Iris pigment epithelial cell (primary cell): ENCODE results near the gene ZNF101.
A peak's percentile ranks its signal among the peaks of the same experiment; 100 is the strongest.
"Not testable (repeated sequence)": the region's sequence is repeated elsewhere in the genome, so short reads cannot be mapped to it uniquely, and the experiment has no call there.

Experiments used
- DNase-seq: peaks from one replicate; pipeline ENCODE4 v3.0.0-alpha.2; 2011; ENCODE audit warnings: low read depth

ZNF101 gene

DNA sequence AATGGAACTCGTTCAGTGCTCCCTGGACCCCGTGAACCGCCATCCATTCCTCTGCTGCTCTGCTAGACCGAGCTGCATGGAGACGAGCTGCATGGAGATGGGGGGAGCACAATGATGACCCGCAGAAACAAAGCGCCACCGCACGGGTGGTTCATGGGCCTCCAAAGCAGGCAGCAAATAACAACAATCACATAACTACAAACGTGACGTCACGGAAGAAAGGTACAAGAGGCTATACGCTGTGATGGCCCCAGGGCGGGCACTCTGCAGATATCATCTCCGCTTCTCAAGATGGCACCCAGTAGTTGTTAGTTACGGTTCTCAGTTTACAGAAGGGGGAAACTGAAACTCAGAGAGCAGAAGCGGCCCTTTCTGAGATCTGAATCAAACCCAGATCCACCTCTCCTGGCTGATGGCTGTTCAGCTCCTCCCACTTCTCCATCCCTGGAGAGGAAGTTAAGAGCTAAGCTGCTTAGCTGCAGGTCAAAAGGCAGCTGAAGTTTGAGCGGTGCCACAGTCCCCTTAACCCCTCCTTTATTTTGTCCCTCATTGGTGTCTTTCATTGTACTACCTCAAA lies 6.9 kb upstream of the ZNF101 start:
- DNase-seq: peak; percentile 49

DNA sequence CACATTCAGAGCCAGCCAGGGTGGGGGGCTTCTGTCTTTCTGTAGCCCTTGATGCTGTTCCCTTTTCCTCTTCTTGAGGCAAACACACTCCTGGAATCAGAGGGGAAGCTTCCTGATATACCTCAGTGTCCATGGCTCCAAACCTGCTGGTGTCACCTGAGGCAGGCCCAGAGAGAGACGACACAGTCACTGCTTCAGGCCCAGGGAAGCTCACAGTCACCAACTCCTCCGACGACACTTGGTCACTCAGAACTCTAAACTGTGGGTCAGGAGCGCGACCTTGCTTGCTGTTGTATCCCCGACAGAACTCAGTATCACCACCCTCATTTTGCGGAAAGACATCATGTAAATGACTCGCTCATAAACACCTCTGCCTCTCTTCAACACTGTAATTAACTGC lies 6.3 kb upstream of the ZNF101 start:
- DNase-seq: no peak

DNA sequence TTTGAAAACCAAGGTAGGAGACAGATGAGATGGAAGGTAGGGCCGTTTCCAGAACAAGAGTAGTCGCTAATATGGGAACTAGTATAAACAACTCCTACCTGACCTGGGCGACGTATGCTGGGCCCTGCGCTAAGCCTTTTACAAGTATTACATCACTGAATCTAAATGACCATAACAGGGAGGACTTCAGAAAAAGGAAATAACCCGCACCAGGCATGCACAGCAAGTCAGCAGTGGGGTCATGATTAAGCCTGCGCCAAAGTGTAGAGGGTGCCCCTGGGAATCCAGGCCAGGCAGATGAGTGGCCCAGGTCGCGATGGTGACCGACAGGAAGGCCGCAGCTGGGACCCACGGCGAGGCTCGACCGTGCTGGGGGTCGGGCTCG lies 5.8 kb upstream of the ZNF101 start:
- DNase-seq: peak; percentile 40

DNA sequence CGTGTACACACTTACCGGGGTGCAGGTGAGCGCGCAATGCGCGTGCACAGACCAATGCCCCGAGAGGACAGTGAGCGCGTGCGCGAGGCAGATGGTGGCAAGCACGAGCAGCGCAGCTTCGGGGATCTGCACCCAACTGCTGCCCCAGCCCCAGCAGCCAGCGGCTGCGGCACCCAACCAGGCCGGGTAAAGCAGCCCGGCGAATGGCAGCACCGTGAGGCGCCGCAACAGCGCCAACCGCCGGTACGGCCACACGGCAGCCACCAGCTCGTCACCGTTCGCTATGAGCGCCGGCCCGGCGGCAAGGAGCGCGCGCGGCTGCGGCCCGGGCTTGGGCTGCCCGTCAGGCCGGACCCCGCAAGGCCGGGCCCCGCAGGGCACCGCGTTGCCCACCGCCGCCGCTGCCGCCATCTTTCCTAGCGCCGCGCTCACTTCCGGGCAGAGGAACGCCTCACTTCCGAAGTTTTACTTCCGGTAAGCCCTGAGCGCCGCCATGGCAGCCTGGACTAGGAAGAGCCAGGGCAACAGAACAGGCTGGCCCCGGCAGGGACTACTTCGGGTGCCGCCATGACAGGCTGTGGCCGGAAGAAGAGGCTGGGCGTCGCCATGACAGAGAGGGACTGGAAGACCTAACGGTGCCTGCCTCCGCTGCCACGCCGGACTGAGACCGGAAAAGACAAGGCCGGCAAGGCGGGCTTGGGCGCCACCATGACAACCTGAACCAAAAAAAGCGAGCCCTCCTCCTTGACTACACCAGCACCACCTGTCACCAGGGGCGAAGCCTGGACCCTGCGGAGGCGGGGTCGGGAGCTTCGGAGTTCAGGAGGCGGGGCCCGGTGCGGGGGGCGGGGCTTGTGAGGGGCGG lies 5.2 kb upstream of the ZNF101 start, which contains the start of gene ATP13A1:
Gene ATP13A1 (minus strand): TSS at position 421 of the 865 bp plus-strand sequence. CDS start 10 bp downstream, at position 411.
- DNase-seq: peak; percentile 98

GRCh38 chr19:19665420-19665948 lies 3.2 kb upstream of the ZNF101 start:
- not testable (repeated sequence) for DNase-seq

DNA sequence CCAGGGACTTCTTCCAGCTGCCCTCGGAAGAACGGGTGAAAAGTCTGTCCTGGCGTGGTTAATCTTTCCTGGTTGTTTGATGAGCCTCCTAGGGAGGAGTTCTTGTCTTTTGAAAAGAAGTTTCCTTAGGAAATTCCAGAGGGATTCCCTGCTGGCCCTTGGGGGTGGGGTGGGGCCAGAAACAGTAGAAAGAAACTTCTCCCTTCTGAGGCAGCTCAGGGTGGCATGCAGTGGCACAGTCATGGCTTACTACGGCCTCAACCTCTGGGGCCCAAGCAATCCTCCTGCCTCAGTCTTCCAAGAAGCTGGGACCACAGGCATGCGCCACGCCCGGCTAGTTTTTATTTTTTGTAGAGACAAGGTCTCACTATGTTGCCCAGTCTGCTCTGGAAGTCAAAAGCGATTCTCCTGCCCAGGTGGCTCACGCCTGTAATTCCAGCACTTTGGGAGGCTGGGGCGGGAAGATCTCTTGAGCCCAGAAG lies 1.5 kb downstream of the ZNF101 start:
- DNase-seq: no peak

DNA sequence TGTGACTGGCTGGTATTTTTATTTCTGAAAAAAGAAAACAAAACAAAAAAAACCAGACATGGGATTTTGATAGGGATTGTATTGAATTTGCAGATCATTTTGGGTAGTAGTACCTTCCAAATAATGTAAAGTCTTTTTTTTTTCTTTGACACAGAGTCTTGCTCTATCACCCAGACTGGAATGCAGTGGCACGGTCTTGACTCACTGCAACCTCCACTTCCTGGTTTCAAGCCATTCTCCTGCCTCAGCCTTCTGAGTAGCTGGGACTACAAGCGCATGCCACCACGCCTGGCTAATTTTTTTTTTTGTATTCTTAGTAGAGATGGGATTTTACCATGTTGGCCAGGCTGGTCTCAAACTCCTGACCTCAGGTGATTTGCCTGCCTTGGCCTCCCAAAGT lies 4.2 kb downstream of the ZNF101 start:
- no peak for DNase-seq

- DNase-seq: no peak
These were observed 5.7 kb downstream of the ZNF101 start for GRCh38 chr19:19674315-19674714.

- no peak for DNase-seq
These were observed 8.9 kb downstream of the ZNF101 start for GRCh38 chr19:19677579-19677978.

DNA sequence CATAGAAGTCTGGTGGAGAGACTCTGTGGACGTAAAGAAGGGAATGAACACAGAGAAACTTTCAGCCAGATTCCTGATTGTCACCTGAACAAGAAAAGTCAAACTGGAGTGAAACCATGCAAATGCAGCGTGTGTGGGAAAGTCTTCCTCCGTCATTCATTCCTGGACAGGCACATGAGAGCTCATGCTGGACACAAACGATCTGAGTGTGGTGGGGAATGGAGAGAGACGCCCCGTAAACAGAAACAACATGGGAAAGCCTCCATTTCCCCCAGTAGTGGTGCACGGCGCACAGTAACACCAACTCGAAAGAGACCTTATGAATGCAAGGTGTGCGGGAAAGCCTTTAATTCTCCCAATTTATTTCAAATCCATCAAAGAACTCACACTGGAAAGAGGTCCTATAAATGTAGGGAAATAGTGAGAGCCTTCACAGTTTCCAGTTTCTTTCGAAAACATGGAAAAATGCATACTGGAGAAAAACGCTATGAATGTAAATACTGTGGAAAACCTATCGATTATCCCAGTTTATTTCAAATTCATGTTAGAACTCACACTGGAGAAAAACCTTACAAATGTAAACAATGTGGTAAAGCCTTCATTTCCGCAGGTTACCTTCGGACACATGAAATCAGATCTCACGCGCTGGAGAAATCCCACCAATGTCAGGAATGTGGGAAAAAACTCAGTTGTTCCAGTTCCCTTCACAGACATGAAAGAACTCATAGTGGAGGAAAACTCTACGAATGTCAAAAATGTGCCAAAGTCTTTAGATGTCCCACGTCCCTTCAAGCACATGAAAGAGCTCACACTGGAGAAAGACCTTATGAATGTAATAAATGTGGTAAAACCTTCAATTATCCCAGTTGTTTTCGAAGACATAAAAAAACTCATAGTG lies 10.8 kb downstream of the ZNF101 start:
- DNase-seq: no peak

DNA sequence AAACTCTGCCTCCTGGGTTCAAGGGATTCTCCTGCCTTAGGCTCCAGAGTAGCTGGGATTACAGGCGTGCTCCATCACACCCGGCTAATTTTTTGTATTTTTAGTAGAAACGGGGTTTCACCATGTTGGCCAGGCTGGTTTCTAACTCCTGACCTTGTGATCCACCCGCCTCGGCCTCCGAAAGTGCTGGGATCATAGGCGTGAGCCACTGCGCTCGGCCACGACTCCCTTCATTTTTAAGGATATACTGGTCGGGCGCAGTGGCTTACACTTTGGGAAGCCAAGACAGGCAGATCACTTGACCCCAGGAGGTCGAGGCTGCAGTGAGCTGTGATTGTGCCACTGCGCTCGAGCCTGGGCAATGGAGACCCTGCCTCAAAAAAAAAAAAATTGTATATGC lies 17.5 kb downstream of the ZNF101 start:
- not testable (repeated sequence) for DNase-seq

- DNase-seq: no peak
These were observed 17.9 kb downstream of the ZNF101 start for GRCh38 chr19:19686580-19686979.

- no peak for DNase-seq
These were observed 18.5 kb downstream of the ZNF101 start for GRCh38 chr19:19687090-19687489.

- DNase-seq: not testable (repeated sequence)
These were observed 20.4 kb downstream of the ZNF101 start for GRCh38 chr19:19689023-19689422.

- DNase-seq: no peak
These were observed 23.0 kb downstream of the ZNF101 start for GRCh38 chr19:19691683-19692082.

DNA sequence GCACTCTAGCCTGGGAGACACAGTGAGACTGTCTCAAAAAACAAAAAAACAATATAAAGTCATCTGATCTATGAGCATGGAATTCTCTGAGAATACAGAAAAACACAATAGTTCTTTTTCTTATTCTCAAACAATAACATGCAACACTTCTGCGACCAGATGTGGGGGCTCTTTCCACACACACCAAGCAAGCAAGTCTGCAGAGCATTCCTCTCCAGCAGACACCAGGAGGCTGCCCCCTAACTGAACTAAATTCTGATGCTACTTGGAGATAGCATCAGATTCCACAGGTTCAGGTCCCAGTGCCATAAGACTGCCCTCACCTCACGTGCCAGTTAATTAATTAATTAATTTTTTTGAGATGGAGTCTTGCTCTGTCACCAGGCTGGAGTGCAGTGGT lies 27.7 kb downstream of the ZNF101 start:
- no peak for DNase-seq

- no peak for DNase-seq
These were observed 28.9 kb downstream of the ZNF101 start for GRCh38 chr19:19697589-19697988.

DNA sequence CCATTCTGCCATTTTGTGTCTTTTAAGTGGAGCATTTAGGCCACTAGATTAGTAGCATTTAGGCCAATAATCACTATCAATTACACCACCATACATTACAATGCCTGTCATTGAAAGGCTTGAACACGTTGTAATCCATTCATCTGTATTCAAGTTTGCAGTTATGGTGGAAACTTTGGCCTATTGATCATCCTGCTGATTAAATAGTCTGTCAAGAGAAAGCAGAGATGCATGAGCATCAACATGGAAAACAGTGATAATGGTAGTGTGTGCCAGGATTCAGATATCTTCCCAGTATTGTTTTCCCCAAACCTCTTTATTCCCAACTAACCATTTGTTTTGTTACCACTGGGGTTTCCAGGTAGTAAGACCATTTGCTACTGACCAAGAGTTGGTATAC lies 31.9 kb downstream of the ZNF101 start:
- DNase-seq: not testable (repeated sequence)

DNA sequence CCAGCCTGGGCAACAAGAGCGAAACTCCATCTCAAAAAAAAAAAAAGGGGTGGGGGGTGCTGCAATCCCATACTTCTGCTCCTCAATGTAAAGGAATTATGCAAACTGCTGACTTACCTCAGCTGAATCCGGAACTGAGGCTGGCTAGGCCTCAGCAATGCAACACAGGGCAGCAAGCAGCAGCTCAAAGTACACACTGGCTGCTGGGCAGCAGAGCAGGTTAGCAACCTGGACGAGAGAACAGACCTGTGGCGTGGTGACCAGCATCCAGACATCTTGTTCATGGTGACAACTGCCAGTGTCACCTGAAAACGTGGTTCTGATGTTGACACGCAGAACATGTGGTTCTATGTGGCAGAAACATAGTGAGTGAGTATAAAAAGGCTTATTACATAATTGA lies 36.2 kb downstream of the ZNF101 start:
- DNase-seq: no peak

- no peak for DNase-seq
These were observed 41.9 kb downstream of the ZNF101 start for GRCh38 chr19:19710506-19710905.

GRCh38 chr19:19711306-19711933 lies 42.8 kb downstream of the ZNF101 start:
- DNase-seq: no peak
